ENCODE data around the gene RASSF4. TPM values are rescaled to one million over a fixed set of nuclear protein-coding genes. Genes with fewer than 3 reads are reported as not detected.

RASSF4 gene
- total RNA-seq, 2 donors from 2014 or later, result 1.5 to 2.9 TPM

DNA sequence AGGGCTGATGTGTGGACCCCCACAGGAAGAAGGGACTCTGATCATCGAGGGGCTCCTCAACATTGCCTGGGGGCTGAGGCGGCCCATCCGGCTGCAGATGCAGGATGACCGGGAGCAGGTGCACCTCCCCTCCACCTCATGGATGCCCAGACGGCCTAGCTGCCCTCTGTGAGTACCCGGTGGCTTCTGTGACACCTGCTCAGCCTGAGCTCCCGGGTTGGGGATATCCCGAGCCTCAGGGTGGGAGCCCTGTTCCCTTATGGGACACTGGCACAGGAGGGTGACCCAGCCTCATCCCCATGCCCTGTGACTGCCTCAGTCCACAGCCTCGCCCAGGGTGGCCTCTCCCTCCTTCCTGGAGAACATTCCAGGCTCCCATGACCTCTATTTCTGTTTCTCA is 22.9 kb downstream of the RASSF4 start:
- Mint-ChIP-seq H3K4me1 (no peaks in the 10 kb centered on the region), H3K36me3 (ENCODE audit: low read depth) (no peaks in the 10 kb centered on the region), H3K4me3 (no peak overlapping the region), H3K27ac (no peak overlapping the region), H3K27me3 (peaks cover 25% of the 10 kb centered on the region)
- DNase-seq (no peak), ATAC-seq (no peak)
- no peaks in the 10 kb centered on the region for H3K9me3 ChIP-seq (ENCODE audit: control insufficient read depth, low read length, poor library complexity, severe bottlenecking)

DNA sequence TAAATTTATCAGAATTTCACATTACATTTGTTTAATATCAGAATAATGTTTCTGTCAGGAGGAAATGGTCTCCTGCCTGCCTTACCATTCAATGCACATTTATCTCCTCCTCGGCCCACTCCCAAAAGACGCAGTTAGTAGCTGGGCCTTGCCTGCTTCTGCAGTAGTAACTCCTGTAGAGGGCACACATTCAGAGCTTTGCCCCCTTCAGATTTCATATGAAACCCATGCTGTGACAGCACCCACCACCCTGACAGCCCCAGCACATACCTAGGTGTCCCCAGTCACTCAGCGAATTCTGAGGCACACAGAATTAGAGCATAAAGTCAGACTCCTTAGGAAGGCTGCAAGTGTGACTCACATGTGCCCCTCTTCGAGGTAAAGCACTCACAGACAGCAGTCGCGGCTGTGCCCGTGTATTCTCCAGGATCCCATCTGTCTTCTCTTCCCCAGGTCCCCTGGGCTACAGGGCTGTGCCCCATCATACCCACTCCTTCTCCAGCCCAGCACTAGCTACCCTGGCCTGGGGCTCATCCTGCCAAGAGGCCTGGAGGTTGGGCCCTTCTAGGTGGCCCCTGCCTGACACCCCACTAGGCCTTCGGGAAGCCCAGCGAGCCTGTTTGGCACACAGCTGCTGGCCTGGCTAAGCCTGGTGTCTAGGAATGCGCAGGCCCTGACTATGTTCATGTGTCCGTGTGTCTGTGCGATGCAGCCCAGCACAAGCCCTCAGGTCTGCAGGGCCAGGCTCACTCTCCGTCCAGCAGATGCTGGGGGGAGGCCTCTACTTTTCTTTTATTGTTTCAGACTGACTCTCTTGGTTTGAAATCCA is 23.7 kb downstream of the RASSF4 start:
- Mint-ChIP-seq H3K36me3 (ENCODE audit: low read depth) (no peaks in the 10 kb centered on the region), H3K27me3 (peaks cover 29% of the 10 kb centered on the region), H3K4me3 (no peak overlapping the region), H3K4me1 (no peaks in the 10 kb centered on the region), H3K27ac (no peak overlapping the region)
- DNase-seq (no peak), ATAC-seq (no peak)
- no peaks in the 10 kb centered on the region for H3K9me3 ChIP-seq (ENCODE audit: control insufficient read depth, low read length, poor library complexity, severe bottlenecking)

DNA sequence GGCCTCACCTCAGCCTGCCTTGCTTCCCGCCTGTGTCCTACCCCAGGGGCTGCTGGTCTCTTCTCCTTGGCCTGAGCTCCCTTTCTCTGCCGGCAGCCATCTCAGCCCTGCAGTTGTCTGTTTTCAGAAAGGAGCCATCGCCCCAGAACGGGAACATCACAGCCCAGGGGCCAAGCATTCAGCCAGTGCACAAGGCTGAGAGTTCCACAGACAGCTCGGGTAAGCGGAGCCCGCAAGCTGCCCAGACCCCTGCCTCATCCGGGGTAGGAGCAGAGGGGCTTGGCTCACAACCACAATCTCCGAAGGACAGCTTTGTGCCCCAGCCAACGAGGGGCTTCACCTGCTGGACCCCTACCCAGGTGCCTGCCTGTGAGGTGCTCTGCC is 24.3 kb downstream of the RASSF4 start:
- Mint-ChIP-seq H3K27ac (no peak overlapping the region), H3K27me3 (peaks cover 33% of the 10 kb centered on the region), H3K36me3 (ENCODE audit: low read depth) (no peaks in the 10 kb centered on the region), H3K4me1 (peaks cover 2% of the 10 kb centered on the region), H3K4me3 (no peak overlapping the region)
- DNase-seq, result no peak
- no peaks in the 10 kb centered on the region for H3K9me3 ChIP-seq (ENCODE audit: control insufficient read depth, low read length, poor library complexity, severe bottlenecking)
- ATAC-seq, result no peak

DNA sequence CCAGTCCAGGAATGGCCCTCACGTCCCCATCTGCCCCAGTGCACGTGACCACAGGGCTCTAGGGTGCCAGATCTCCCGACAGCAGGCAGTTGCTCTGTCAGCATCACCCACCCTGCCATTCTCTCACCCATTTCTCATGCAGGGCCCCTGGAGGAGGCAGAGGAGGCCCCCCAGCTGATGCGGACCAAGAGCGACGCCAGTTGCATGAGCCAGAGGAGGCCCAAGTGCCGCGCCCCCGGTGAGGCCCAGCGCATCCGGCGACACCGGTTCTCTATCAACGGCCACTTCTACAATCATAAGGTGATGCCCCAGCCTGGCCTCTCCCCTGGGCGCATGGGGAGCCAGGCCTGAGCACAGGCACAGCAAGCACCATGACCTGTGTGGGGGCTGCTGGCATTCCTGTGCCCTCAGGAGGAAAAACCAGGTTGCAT is 25.1 kb downstream of the RASSF4 start:
- Mint-ChIP-seq H3K4me3 (no peak overlapping the region), H3K4me1 (peaks cover 2% of the 10 kb centered on the region), H3K27me3 (peaks cover 36% of the 10 kb centered on the region), H3K36me3 (ENCODE audit: low read depth) (no peaks in the 10 kb centered on the region), H3K27ac (no peak overlapping the region)
- ATAC-seq (no peak), DNase-seq (no peak)
- H3K9me3 ChIP-seq (ENCODE audit: control insufficient read depth, low read length, poor library complexity, severe bottlenecking), result no peaks in the 10 kb centered on the region

DNA sequence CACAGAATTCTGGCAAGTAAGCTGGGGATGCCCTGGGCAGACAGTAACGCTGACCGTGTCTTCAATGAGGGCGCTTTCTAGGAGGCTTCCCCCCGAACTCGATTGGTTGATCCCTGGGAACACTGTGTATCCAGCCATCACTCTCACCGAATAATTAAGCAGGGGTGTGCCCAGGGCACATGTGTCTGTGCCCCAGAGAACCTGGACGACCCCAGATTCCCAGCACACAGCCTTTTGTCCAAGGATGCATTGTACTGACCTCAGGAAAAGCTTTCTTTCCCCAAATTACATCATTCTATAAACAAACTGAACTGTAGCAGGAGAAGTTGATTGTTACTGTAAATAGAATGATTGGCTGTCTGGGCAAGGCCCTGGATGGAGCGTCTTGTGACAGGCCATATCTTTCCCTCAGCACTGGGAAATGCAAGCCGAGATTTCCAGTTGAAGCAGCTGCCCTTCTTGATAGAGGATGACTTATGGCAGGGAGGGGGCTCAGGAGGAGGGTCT is 25.6 kb downstream of the RASSF4 start:
- peaks cover 2% of the 10 kb centered on the region for H3K4me1 Mint-ChIP-seq
- H3K4me3 Mint-ChIP-seq, result no peak overlapping the region
- DNase-seq, result no peak
- H3K9me3 ChIP-seq (ENCODE audit: control insufficient read depth, low read length, poor library complexity, severe bottlenecking), result no peaks in the 10 kb centered on the region
- peaks cover 40% of the 10 kb centered on the region for H3K27me3 Mint-ChIP-seq
- no peak for ATAC-seq
- H3K36me3 Mint-ChIP-seq (ENCODE audit: low read depth), result no peaks in the 10 kb centered on the region
- H3K27ac Mint-ChIP-seq, result no peak overlapping the region

DNA sequence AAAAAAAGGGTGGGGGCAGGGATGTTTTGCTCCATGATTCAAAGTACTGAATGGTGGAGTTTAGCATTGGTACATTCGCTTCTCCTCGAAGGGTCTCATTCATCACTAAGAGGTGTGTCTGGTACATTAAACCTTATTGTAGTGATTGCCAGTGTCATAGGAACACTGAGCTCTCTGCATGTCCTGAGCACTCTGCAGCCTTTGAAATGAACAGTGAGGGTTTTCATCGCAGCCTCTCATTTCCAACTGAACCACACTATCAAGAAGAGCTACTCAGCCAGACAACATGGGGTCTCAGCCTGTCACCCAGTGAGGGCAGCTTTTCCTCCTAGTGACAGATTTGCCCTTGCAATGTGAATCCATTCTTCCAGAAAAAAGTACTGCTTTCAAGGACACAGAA is 26.6 kb downstream of the RASSF4 start:
- H3K4me1 Mint-ChIP-seq, result peaks cover 2% of the 10 kb centered on the region
- no peak overlapping the region for H3K27ac Mint-ChIP-seq
- ATAC-seq, result no peak
- H3K27me3 Mint-ChIP-seq, result peaks cover 41% of the 10 kb centered on the region
- no peaks in the 10 kb centered on the region for H3K36me3 Mint-ChIP-seq (ENCODE audit: low read depth)
- DNase-seq, result no peak
- no peaks in the 10 kb centered on the region for H3K9me3 ChIP-seq (ENCODE audit: control insufficient read depth, low read length, poor library complexity, severe bottlenecking)
- no peak overlapping the region for H3K4me3 Mint-ChIP-seq

DNA sequence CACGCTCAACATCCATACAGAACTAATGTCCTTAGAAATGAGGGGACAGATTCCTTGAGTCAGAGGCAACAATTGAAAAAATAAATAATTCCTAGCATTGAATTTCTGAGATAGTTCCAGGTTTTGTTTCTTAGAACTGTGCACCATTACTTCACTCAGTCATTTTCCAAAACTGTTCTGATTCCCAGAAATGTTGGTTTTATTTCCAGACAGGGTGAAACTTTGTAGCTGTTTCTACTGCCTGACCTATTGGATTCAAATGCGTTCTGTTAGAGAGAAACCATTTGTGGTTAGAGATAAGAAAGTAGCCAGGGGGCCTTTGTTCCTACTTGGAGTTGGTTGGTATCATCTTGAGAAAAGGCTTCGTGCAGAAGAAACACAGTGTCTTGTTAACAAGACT is 27.1 kb downstream of the RASSF4 start:
- no peaks in the 10 kb centered on the region for H3K36me3 Mint-ChIP-seq (ENCODE audit: low read depth)
- peaks cover 2% of the 10 kb centered on the region for H3K4me1 Mint-ChIP-seq
- DNase-seq (no peak), ATAC-seq (no peak)
- H3K4me3 Mint-ChIP-seq, result no peak overlapping the region
- H3K27me3 Mint-ChIP-seq, result peaks cover 44% of the 10 kb centered on the region
- H3K9me3 ChIP-seq (ENCODE audit: control insufficient read depth, low read length, poor library complexity, severe bottlenecking), result no peaks in the 10 kb centered on the region
- H3K27ac Mint-ChIP-seq, result no peak overlapping the region

DNA sequence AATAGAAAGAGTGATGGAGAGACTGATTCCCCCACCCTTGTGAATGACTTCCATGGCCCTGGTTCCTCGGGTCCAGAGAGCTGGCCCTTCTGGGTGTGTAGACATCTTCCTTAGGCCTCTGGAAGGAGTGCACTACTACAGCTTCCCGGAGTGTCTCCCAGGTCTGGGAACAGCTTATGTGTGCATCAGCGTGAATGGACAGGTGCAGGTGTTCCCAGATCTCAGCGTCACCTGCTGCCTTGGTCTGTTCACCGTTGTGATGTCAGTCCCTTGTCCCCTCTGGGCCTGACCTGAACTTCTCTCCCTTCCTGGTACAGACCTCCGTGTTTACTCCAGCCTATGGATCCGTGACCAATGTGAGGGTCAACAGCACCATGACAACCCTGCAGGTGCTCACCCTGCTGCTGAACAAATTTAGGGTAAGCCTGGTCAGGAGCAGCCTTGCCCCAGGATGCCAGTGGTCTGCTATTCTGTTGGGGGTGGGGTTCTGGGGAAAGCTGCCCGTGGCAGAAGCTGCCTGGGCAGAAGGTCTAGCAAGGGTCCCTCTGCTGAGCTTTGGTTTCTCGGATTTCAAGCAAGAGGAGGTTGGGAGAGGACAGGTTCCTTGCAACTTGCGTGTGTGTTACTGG is 29.5 kb downstream of the RASSF4 start:
- DNase-seq, result no peak
- H3K9me3 ChIP-seq (ENCODE audit: control insufficient read depth, low read length, poor library complexity, severe bottlenecking), result no peaks in the 10 kb centered on the region
- ATAC-seq, result no peak
- Mint-ChIP-seq H3K27ac (no peak overlapping the region), H3K27me3 (peaks cover 45% of the 10 kb centered on the region), H3K4me1 (peaks cover 2% of the 10 kb centered on the region), H3K36me3 (ENCODE audit: low read depth) (no peaks in the 10 kb centered on the region), H3K4me3 (no peak overlapping the region)

DNA sequence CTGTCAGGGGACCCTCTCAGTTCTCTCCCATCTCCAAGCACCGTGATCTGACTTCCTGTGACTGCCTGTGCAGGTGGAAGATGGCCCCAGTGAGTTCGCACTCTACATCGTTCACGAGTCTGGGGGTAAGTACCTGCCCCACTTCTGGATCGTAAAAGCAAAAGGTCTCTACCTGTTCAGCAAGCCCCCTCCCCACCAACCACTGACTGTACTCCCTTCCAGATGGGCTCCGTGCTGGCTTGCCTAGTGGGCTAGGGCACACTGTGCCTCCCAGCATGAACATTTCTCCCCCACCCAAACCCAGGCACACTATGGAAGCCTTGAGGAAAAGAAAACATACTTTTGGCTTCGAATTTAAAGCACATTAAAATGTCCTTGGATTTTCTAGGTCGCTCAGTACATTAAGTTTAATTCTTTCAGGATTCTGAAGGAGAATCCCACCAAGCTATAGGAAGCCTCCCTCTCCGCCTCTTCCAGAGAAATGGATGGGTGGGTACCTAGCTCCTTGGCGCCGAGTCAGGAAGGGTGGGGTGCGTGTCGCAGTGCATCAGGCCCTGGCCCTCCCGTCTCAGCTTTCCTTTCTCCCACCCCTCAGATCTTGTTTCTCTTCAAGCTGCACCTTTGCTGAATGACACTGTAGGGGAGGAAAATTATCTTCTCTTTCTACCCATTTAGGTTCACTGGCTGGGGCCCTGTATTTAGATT is 30.1 kb downstream of the RASSF4 start:
- no peak for ATAC-seq
- Mint-ChIP-seq H3K36me3 (ENCODE audit: low read depth) (no peaks in the 10 kb centered on the region), H3K4me3 (no peak overlapping the region), H3K27me3 (peaks cover 43% of the 10 kb centered on the region), H3K27ac (no peak overlapping the region), H3K4me1 (peaks cover 2% of the 10 kb centered on the region)
- no peak for DNase-seq
- no peaks in the 10 kb centered on the region for H3K9me3 ChIP-seq (ENCODE audit: control insufficient read depth, low read length, poor library complexity, severe bottlenecking)

DNA sequence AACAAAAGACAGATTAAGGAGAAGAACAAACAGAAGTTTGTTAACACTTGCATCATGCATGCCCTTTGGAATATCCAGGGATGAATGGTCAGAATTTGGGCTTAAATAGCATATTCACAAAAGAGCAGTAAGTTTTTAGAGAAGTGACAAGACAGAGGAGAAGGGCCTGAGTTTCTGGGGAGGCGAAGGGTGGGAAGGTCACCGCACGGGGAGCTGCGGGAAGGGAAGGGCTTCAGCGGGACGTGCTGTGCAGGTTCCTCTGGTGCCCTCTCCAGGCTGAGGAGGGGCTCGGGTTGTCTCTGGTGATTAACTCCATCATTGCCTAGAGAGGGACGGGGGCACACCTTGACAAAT is 30.7 kb downstream of the RASSF4 start:
- DNase-seq (no peak), ATAC-seq (no peak)
- Mint-ChIP-seq H3K4me1 (peaks cover 6% of the 10 kb centered on the region), H3K4me3 (no peak overlapping the region), H3K27me3 (peaks cover 37% of the 10 kb centered on the region), H3K36me3 (ENCODE audit: low read depth) (no peaks in the 10 kb centered on the region), H3K27ac (no peak overlapping the region)
- H3K9me3 ChIP-seq (ENCODE audit: control insufficient read depth, low read length, poor library complexity, severe bottlenecking), result no peaks in the 10 kb centered on the region

DNA sequence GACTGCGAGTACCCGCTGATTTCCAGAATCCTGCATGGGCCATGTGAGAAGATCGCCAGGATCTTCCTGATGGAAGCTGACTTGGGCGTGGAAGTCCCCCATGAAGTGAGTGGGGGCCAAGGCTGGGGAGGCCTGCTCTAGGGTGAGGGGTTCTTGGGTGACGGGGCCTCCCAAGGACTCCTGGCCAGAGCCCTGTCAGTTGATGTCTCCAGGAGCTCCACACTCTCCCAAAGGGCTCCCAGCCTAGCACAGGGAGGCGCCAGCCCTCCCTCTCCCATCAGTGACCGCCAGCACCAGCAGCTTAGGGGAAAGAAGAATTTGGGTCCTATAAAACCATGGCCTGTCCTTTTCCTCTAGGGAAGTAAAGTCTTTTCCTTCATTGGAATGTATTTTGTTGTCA is 31.4 kb downstream of the RASSF4 start:
- no peak for ATAC-seq
- H3K27me3 Mint-ChIP-seq, result peaks cover 36% of the 10 kb centered on the region
- H3K27ac Mint-ChIP-seq, result no peak overlapping the region
- no peaks in the 10 kb centered on the region for H3K36me3 Mint-ChIP-seq (ENCODE audit: low read depth)
- H3K4me1 Mint-ChIP-seq, result peaks cover 9% of the 10 kb centered on the region
- DNase-seq, result no peak
- H3K4me3 Mint-ChIP-seq, result no peak overlapping the region
- H3K9me3 ChIP-seq (ENCODE audit: control insufficient read depth, low read length, poor library complexity, severe bottlenecking), result no peaks in the 10 kb centered on the region

DNA sequence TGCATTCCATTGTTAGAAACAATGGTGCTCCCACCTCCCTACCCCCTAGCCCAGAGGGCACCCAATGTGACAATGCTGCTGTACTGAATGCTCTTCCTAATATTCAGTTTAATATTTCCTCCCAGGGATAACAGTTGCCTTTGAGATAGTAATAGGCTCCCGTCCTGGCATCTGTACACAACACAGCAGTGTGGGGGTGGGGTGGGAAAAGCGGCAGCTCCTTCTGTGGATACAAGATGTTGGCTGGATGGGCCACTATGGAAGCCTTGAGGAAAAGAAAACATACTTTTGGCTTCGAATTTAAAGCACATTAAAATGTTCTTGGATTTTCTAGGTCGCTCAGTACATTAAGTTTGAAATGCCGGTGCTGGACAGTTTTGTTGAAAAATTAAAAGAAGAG is 32.0 kb downstream of the RASSF4 start:
- no peaks in the 10 kb centered on the region for H3K36me3 Mint-ChIP-seq (ENCODE audit: low read depth)
- no peak overlapping the region for H3K4me3 Mint-ChIP-seq
- ATAC-seq, result no peak
- H3K4me1 Mint-ChIP-seq, result peaks cover 9% of the 10 kb centered on the region
- DNase-seq, result no peak
- H3K9me3 ChIP-seq (ENCODE audit: control insufficient read depth, low read length, poor library complexity, severe bottlenecking), result no peaks in the 10 kb centered on the region
- H3K27ac Mint-ChIP-seq, result no peak overlapping the region
- peaks cover 36% of the 10 kb centered on the region for H3K27me3 Mint-ChIP-seq

DNA sequence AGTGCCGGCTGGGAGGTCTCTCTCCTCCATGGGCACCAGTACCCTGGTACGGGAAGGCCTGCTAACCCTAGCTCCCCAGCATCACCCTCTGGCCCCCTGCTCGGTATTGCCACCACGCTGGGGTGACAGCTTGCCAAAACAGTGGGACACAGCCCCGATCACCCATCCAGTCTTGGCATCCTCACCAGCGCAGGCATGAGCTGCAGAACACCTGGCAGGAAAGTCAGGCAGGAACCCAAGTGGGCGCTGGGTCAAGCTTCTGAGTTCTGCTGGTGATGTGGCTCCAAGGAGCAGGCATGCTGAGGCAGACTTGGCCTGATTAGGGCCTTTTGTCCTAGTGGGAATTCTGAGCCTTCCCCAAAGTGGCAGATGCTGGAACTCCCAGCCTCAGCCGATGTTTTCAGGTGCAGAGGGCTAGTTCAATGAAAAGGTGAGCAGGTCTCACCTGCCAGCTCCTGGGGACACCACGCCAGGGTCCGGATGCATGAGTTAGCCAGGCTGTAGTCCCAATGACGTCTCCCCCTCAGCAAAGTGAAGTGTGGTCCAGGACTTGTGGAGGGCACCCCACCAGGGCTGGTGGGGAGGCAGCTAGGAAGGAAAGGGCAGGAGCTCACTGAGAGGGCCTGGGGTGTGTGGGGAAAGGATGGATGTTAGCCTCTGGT is 32.6 kb downstream of the RASSF4 start:
- H3K27ac Mint-ChIP-seq, result no peak overlapping the region
- ATAC-seq (no peak), DNase-seq (no peak)
- no peaks in the 10 kb centered on the region for H3K9me3 ChIP-seq (ENCODE audit: control insufficient read depth, low read length, poor library complexity, severe bottlenecking)
- H3K4me3 Mint-ChIP-seq, result no peak overlapping the region
- H3K4me1 Mint-ChIP-seq, result peaks cover 9% of the 10 kb centered on the region
- no peaks in the 10 kb centered on the region for H3K36me3 Mint-ChIP-seq (ENCODE audit: low read depth)
- H3K27me3 Mint-ChIP-seq, result peaks cover 36% of the 10 kb centered on the region
